GM18520 (cell line): ENCODE data around the gene FAAP100.

Source experiments
- ATAC-seq: cut with Tn5 transposase; IDR thresholded peaks from one replicate; pipeline ENCODE4 v1.9.1; 2021; ENCODE audit not compliant: unreplicated experiment

The FAAP100 gene

GRCh38 chr17:81553616-81554181, 1.5 kb upstream of the FAAP100 start:
- ATAC-seq: no peak

GRCh38 chr17:81553018-81553615, 964 bp upstream of the FAAP100 start:
- ATAC-seq: peak; percentile 12

- ATAC-seq: peak; percentile 5
Observed at GRCh38 chr17:81551458-81552243, 502 bp downstream of the FAAP100 start.

- ATAC-seq: no peak
Observed at GRCh38 chr17:81550830-81551457, 1.2 kb downstream of the FAAP100 start.

GRCh38 chr17:81550285-81550684, 1.9 kb downstream of the FAAP100 start:
- no peak for ATAC-seq

- ATAC-seq: no peak
Observed at GRCh38 chr17:81549826-81550225, 2.3 kb downstream of the FAAP100 start.

- no peak for ATAC-seq
Observed at GRCh38 chr17:81549031-81549557, 3.1 kb downstream of the FAAP100 start.

GRCh38 chr17:81547614-81547982, 4.6 kb downstream of the FAAP100 start:
- no peak for ATAC-seq

GRCh38 chr17:81546906-81547613, 5.1 kb downstream of the FAAP100 start:
- ATAC-seq: no peak

GRCh38 chr17:81545160-81545949, 6.8 kb downstream of the FAAP100 start:
- no peak for ATAC-seq

GRCh38 chr17:81544281-81544974, 7.7 kb downstream of the FAAP100 start:
- ATAC-seq: no peak

GRCh38 chr17:81543756-81544155, 8.4 kb downstream of the FAAP100 start:
- no peak for ATAC-seq

GRCh38 chr17:81543339-81543675, 8.8 kb downstream of the FAAP100 start:
- ATAC-seq: no peak

- ATAC-seq: no peak
Observed at GRCh38 chr17:81542431-81543338, 9.5 kb downstream of the FAAP100 start.

GRCh38 chr17:81541123-81541522, 11.0 kb downstream of the FAAP100 start:
- ATAC-seq: no peak

- no peak for ATAC-seq
Observed at GRCh38 chr17:81540676-81541027, 11.5 kb downstream of the FAAP100 start.

GRCh38 chr17:81539961-81540675, 12.0 kb downstream of the FAAP100 start:
- ATAC-seq: no peak

- ATAC-seq: no peak
Observed at GRCh38 chr17:81539571-81539900, 12.6 kb downstream of the FAAP100 start.
